Sigmoid colon (tissue), 4 donors: Measurements from ENCODE around the gene RIPK1.

Experiments used
- CTCF ChIP-seq, 4 experiments: fragments of 450-650 bp in 3 of 4; fragments of 200-600 bp in 1 of 4; IDR thresholded peaks; one replicate each; pipeline ENCODE4 v1.5.1; 2016 to 2019; ENCODE audit warnings: antibody characterized with exemption in 4 of 4, mild to moderate bottlenecking in 3 of 4, moderate library complexity in 2 of 4
- EP300 ChIP-seq, 4 donors: sonication (generic); formaldehyde crosslinking; IDR thresholded peaks; one replicate each; pipeline ENCODE4 v1.6.1; 2017; ENCODE audit warnings: antibody characterized with exemption in 4 of 4
- POLR2A ChIP-seq, 2 donors: fragments of 450-650 bp; IDR thresholded peaks; one replicate each; pipeline ENCODE4 v1.6.1; 2016; ENCODE audit warnings: antibody characterized with exemption in 2 of 2, mild to moderate bottlenecking in 2 of 2, moderate library complexity in 2 of 2
- POLR2AphosphoS5 ChIP-seq, 4 donors: sonication (generic); formaldehyde crosslinking; IDR thresholded peaks; one replicate each; pipeline ENCODE4 v1.6.1; 2017; ENCODE audit warnings: antibody characterized with exemption in 4 of 4

- TF ChIP-seq CTCF (IDR thresholded peaks at IDR 0.05) (no peak), POLR2AphosphoS5 (IDR thresholded peaks at IDR 0.05) (no peak), POLR2A (IDR thresholded peaks at IDR 0.05) (no peak), EP300 (IDR thresholded peaks at IDR 0.05) (no peak)
Measured at GRCh38 chr6:3133515-3133914, 65.2 kb downstream of the RIPK1 start.
